A673 (cell line): Measurements from ENCODE around the gene EXPH5. TPM values are rescaled to one million over a fixed set of nuclear protein-coding genes. Genes with fewer than 3 reads are reported as not detected.

Experiments used
- BruUV-seq: library from RNA; stranded (reverse); fragments of 400-500 nt; replicated peaks from 2 replicates; lab custom pipeline; 2021; lab: Mats Ljungman, UMichigan
- CTCF ChIA-PET: fragments of 300-600 bp; sonication (Branson Sonifier 250); formaldehyde crosslinking; loops from one replicate; lab custom pipeline; 2022; ENCODE audit warnings: antibody characterized with exemption; lab: Charles Lee
- POLR2A ChIA-PET: fragments of 300-600 bp; sonication (Branson Sonifier 250); formaldehyde crosslinking; loops from one replicate; lab custom pipeline; 2022; ENCODE audit warnings: antibody characterized with exemption; ENCODE audit not compliant: low non-redundant PET; lab: Charles Lee
- DNase-seq: peaks from one replicate; pipeline ENCODE4 v3.0.0-alpha.2; 2015; ENCODE audit warnings: low spot score
- H3K27ac ChIP-seq: fragments of 200-600 bp; sonication (generic); 2 replicates; pipeline ENCODE4 v1.5.1; 2016; ENCODE audit warnings: mixed run types, low read depth, mild to moderate bottlenecking, mixed read lengths, antibody characterized with exemption, low read length; ENCODE audit not compliant: poor library complexity, severe bottlenecking
- H3K27me3 ChIP-seq: fragments of 200-600 bp; sonication (generic); replicated peaks from 2 replicates; pipeline ENCODE4 v1.6.1; 2017; ENCODE audit warnings: mixed run types, low read depth, mild to moderate bottlenecking, mixed read lengths, antibody characterized with exemption, low read length; ENCODE audit not compliant: insufficient read depth, poor library complexity
- H3K36me3 ChIP-seq: fragments of 200-600 bp; sonication (generic); 2 replicates; pipeline ENCODE4 v1.6.1; 2016; ENCODE audit warnings: mixed run types, mild to moderate bottlenecking, mixed read lengths, antibody characterized with exemption, low read length; ENCODE audit not compliant: insufficient read depth, poor library complexity, severe bottlenecking
- H3K4me1 ChIP-seq: fragments of 200-600 bp; sonication (generic); 2 replicates; pipeline ENCODE4 v1.6.1; 2017; ENCODE audit warnings: mixed run types, mild to moderate bottlenecking, mixed read lengths, antibody characterized with exemption, low read length; ENCODE audit not compliant: insufficient read depth, poor library complexity, severe bottlenecking
- H3K4me3 ChIP-seq: fragments of 200-600 bp; sonication (generic); 2 replicates; pipeline ENCODE4 v1.5.1; 2016; ENCODE audit warnings: low read depth, mixed run types, mild to moderate bottlenecking, mixed read lengths, low read length; ENCODE audit not compliant: poor library complexity, severe bottlenecking
- H3K9me3 ChIP-seq: fragments of 200-600 bp; sonication (generic); 2 replicates; pipeline ENCODE4 v1.6.1; 2016; ENCODE audit warnings: mixed run types, low read depth, mild to moderate bottlenecking, mixed read lengths, antibody characterized with exemption, low read length; ENCODE audit not compliant: poor library complexity, severe bottlenecking
- CTCF ChIP-seq: fragments of 300-800, 200-600 bp; sonication (generic); conservative IDR thresholded peaks from 2 replicates; pipeline ENCODE4 v1.5.1; 2017; ENCODE audit warnings: low read depth, mild to moderate bottlenecking, antibody characterized with exemption, low read length, moderate library complexity, mixed read lengths
- EZH2 ChIP-seq: fragments of 200-600 bp; sonication (generic); IDR thresholded peaks from 2 replicates; pipeline ENCODE4 v1.6.1; 2017; ENCODE audit warnings: borderline replicate concordance, low read depth, mild to moderate bottlenecking, mixed read lengths, antibody characterized with exemption, low read length; ENCODE audit not compliant: poor library complexity, severe bottlenecking
- intact Hi-C: fragments of 100-400 bp; cut with micrococcal nuclease; formaldehyde crosslinking; loops from one replicate; pipeline ENCODE4 v1.10.0; 2022; ENCODE audit not compliant: unreplicated experiment
- total RNA-seq: library from RNA; stranded (reverse); gene quantifications from 2 replicates; pipeline ENCODE4 v1.2.3, GENCODE V29; 2021

The EXPH5 gene
- total RNA-seq, 1 experiment from 2014 or later: 0.26 TPM

GRCh38 chr11:108593923-108594434, 411 bp upstream of the EXPH5 start:
- Histone ChIP-seq H3K9me3 (no peaks in the 10 kb centered on the region), H3K27me3 (peaks cover 24% of the 10 kb centered on the region), H3K36me3 (no peaks in the 10 kb centered on the region), H3K4me3 (peak overlapping the region; percentile 63), H3K27ac (no peak overlapping the region), H3K4me1 (peaks cover 3% of the 10 kb centered on the region)
- no peak for TF ChIP-seq CTCF
- no peak for TF ChIP-seq EZH2
- intact Hi-C loops: no loop called here
- CTCF ChIA-PET: interaction anchor here (0.6 kb wide), 1 partner anchor 608 kb away, joined by 5 read pairs; no protein-coding TSS in a partner anchor
- no peak for DNase-seq
- POLR2A ChIA-PET: no interaction called here
- no TSS peak for BruUV-seq

DNA sequence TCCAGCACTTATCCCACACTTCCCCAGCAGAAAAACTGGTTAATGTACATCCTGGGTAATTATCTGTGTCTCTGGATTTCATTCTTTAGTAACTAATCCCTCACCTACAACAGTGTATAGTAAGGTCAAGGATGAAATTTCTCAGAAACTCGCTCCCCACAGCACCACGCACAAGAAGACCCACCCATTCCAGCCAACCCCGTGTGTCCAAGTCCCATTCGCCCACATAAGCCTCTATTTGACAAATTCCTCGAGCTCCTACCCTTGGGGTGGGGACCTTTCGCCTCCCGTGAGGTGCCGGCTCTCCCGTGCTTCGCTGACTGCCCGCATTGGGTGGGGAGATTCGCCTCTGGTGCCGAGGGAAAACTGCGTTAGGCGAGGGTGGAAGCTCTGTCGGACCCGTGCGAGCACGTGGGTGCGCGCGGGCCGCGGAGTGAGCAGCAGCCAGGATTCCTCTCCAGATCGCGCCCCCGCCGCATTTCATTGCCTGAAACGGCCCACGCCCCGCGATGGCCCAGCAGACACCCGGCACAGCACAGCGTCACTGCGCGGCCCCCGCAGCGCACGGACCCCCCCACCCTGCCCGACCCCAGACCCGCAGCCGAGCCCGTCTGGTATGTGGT, 866 bp downstream of the EXPH5 start:
- BruUV-seq: no TSS peak
- H3K27me3 ChIP-seq: peaks cover 18% of the 10 kb centered on the region
- intact Hi-C loops: no loop called here
- POLR2A ChIA-PET: no interaction called here
- TF ChIP-seq EZH2: no peak
- TF ChIP-seq CTCF: no peak
- DNase-seq: peak; percentile 34
- CTCF ChIA-PET: no interaction called here
- no peak overlapping the region for H3K27ac ChIP-seq
- peak overlapping the region; percentile 63 for H3K4me3 ChIP-seq
- H3K9me3 ChIP-seq: no peaks in the 10 kb centered on the region
- no peaks in the 10 kb centered on the region for H3K36me3 ChIP-seq
- peaks cover 3% of the 10 kb centered on the region for H3K4me1 ChIP-seq

- Histone ChIP-seq H3K4me3 (no peak overlapping the region), H3K9me3 (no peaks in the 10 kb centered on the region), H3K27ac (no peak overlapping the region), H3K4me1 (peaks cover 3% of the 10 kb centered on the region), H3K36me3 (no peaks in the 10 kb centered on the region), H3K27me3 (peaks cover 15% of the 10 kb centered on the region)
- ChIA-PET POLR2A (no interaction called here), CTCF (no interaction called here)
- intact Hi-C loops: no loop called here
- TF ChIP-seq CTCF (no peak), EZH2 (no peak)
- BruUV-seq: no TSS peak
- DNase-seq: no peak
These were observed 1.7 kb downstream of the EXPH5 start for GRCh38 chr11:108591893-108592292.
